Activated naive CD4-positive, alpha-beta T cell treated with anti-CD3 and anti-CD28 coated beads, Interleukin-2, amount 10 ng/mL, durations not matched to agents 7 days and 5 days (primary cell): ENCODE measurements around the gene CPT1B.
A peak's percentile ranks its signal among the peaks of the same experiment; 100 is the strongest.

Source experiments
- CTCF ChIA-PET: fragments of 350-600 bp; sonication (Branson Sonifier 250); formaldehyde crosslinking; loops from one replicate; lab custom pipeline; 2021; ENCODE audit warnings: antibody characterized with exemption; lab: Charles Lee
- DNase-seq: peaks from one replicate; pipeline ENCODE4 v3.0.0-alpha.2; 2020
- H3K27ac Mint-ChIP-seq: one replicate; pipeline ENCODE4 v1.8.0; 2021; ENCODE audit warnings: mild to moderate bottlenecking, moderate library complexity, mixed read lengths
- H3K27me3 Mint-ChIP-seq: one replicate; pipeline ENCODE4 v1.8.0; 2021; ENCODE audit warnings: mild to moderate bottlenecking, mixed read lengths
- H3K36me3 Mint-ChIP-seq: one replicate; pipeline ENCODE4 v1.8.0; 2021; ENCODE audit warnings: mixed read lengths
- H3K4me1 Mint-ChIP-seq: one replicate; pipeline ENCODE4 v1.8.0; 2021; ENCODE audit warnings: mixed read lengths
- H3K4me3 Mint-ChIP-seq: one replicate; pipeline ENCODE4 v1.8.0; 2021; ENCODE audit warnings: mild to moderate bottlenecking, moderate library complexity, mixed read lengths
- H3K9me3 Mint-ChIP-seq: one replicate; pipeline ENCODE4 v1.8.0; 2021; ENCODE audit warnings: mixed read lengths

CPT1B gene

DNA sequence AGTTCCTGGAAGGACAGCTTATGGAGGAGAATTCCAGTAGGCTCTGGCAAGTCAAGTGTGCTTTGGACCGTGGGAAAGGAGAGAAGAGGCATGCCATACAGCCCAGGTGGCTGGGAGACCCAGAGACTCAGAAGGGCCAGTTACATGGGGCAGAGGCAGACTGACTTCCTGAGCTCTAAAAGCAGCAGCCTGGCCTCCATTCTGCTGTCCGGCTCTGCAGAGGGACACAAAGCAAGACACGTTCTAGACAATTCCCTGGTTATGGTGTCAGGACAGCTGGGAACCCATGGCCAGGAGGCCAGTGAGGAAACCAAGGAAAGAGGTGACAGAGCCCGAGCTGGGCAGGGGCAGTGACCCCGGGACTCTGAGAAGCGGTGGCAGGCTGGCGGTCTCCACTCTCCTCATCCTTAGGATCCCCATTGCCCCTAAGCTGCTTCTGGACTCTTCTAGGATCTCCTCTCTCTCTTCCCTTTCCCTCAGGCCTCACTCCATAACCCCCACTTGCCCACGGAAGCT, 2.7 kb downstream of the CPT1B start:
- CTCF ChIA-PET, result interaction anchor here (0.8 to 3.5 kb wide), 3 partner anchors 12 to 46 kb away, joined by 3 to 10 read pairs (median 6); partner anchors contain the start of gene SYCE3
- H3K4me1 Mint-ChIP-seq, result peaks cover 26% of the 10 kb centered on the region
- H3K9me3 Mint-ChIP-seq, result no peaks in the 10 kb centered on the region
- H3K4me3 Mint-ChIP-seq, result no peak overlapping the region
- H3K27ac Mint-ChIP-seq, result no peak overlapping the region
- H3K27me3 Mint-ChIP-seq, result no peaks in the 10 kb centered on the region
- no peak for DNase-seq
- H3K36me3 Mint-ChIP-seq, result peaks cover 24% of the 10 kb centered on the region

DNA sequence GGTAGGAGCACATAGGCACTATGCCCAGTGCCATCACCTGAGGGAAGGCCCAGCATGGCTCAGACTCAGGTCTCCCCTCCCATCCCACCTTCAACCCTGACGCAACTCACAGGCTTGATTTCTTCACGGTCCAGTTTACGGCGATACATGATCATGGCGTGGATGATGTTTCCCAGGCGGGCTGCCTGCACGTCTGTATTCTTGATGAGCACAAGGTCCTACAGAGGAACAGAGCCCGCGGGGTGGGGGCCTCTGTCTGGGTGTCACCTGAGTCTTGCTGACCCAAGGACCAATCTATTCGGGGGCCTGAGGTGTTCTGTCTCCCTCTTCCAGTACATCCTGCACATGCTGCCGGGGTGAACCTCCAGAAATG, 3.9 kb downstream of the CPT1B start:
- no peak for DNase-seq
- peaks cover 21% of the 10 kb centered on the region for H3K36me3 Mint-ChIP-seq

DNA sequence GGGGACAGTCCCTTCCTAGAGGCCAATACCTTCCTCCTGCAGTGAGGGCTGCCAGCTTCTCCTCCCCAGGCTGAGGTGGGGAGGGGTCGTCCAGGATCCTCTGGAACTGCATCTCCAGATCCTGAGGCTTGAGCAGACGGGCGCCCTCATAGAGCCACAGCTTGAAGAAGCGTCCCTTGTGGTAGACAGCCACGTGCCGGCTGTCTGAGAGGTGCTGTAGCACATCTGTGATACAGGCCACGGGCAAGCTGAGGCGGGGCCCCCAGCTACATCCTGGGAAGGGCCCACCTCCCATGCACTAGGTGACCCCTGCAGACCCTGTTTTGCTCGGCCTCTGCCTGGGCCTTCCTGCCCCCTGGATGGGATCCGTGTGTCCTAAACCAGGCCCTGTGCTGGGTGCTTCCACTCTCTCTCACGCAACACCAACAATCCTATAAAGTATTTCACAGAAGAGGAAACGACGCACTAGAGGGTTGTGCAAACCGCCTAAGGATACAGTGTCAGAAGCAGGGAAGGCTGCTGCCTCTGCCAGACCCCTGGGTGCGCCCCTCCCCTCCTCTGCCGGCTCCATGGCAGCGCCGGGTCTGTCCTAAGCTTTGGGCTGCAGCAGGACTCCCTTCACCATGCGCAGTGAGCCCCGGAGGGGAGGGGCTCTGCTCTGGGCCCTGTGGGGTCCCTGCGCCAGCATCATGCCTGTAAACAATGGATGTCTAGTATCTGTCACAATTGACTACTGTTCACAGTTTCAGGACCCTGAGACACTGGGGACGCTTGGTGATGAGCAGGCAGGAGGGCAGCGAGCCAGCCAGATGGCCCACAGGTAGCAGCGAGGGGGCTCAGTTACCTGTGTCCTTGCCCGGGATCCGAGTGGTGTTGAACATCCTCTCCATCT, 4.5 kb downstream of the CPT1B start:
- Mint-ChIP-seq H3K36me3 (peaks cover 22% of the 10 kb centered on the region), H3K4me3 (no peak overlapping the region), H3K27me3 (no peaks in the 10 kb centered on the region), H3K9me3 (no peaks in the 10 kb centered on the region), H3K27ac (peak overlapping the region; percentile 24), H3K4me1 (peaks cover 17% of the 10 kb centered on the region)
- DNase-seq, result no peak
- CTCF ChIA-PET, result interaction anchor here (1.9 kb wide), 1 partner anchor 11 kb away, joined by 9 read pairs; the partner anchor contains the start of gene SYCE3

More for the DNA sequence above, 3.9 kb downstream of the CPT1B start:
- no peak overlapping the region for H3K27ac Mint-ChIP-seq
- H3K9me3 Mint-ChIP-seq, result no peaks in the 10 kb centered on the region
- H3K27me3 Mint-ChIP-seq, result no peaks in the 10 kb centered on the region
- H3K4me1 Mint-ChIP-seq, result peaks cover 17% of the 10 kb centered on the region
- CTCF ChIA-PET, result interaction anchor here (3.5 kb wide), 1 partner anchor 11 kb away, joined by 10 read pairs; the partner anchor contains the start of gene SYCE3
- H3K4me3 Mint-ChIP-seq, result no peak overlapping the region

DNA sequence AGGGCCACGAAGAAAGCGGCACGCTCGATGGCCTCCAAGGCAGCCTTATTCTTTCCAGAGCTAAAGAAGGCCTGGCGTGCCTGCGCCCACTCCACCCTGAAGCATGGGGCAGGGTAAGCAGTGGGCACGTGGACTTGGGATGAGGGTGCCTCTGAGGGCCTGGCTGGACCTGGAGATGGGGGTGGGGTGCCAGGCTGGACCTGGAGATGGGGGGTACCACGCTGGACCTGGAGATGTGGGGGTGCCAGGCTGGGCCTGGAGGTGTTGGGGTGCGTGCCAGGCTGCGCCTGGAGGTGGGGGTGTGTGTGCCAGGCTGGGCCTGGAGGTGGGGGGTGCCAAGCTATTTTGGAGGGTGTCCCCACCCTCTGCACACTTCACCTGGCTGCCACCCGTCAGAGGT, 5.3 kb downstream of the CPT1B start:
- Mint-ChIP-seq H3K4me3 (no peak overlapping the region), H3K27me3 (no peaks in the 10 kb centered on the region), H3K36me3 (peaks cover 25% of the 10 kb centered on the region), H3K9me3 (no peaks in the 10 kb centered on the region), H3K4me1 (peaks cover 13% of the 10 kb centered on the region), H3K27ac (no peak overlapping the region)
- CTCF ChIA-PET, result interaction anchor here (1.9 kb wide), 1 partner anchor 10 kb away, joined by 9 read pairs; the partner anchor contains the start of gene SYCE3
- DNase-seq, result no peak

DNA sequence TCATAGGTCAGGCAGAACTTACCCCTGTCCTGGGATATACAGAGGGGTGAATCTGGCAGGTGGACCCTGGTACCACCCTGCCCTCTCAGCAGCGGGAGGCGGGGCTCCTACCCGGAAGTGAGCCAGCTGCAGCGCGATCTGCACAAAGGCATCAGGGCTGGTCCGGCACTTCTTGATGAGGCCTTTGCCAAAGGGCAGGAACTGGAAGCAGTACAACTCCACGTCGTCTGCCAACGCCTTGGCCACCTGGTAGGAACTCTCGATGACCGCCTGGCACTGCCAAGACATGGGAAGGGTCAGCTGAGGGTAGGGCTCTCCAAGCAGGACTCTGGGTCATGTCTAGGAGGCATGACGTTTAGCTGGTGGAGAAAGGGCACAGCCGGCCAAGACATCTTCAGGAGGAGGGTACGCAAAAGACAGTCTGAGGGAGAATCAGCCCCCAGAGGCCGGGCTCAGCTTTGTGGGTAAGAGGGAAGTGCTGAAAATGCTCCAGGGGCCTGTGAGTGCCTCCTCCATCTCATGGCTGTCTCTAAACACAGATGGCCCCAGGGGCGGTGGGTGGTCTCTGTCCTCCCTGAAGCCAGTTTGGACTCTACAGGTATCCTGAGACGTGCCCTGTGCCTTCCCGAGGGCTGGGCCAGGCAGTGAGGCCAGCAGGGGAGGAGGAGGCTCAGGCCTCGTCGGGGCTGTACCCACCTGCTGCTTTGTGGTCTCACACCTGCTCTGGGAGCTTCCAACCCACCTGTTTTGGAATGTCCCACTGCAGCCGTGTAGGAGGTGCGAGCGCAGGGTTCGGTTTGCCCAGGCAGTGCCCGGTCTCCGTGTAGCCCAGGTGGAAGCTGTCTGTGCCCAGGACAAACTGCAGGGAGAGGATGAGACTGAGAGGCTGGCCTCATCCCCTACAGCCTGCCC, 6.7 kb downstream of the CPT1B start:
- H3K36me3 Mint-ChIP-seq, result peaks cover 25% of the 10 kb centered on the region
- CTCF ChIA-PET, result interaction anchor here (1.9 kb wide), 1 partner anchor 8 kb away, joined by 9 read pairs; the partner anchor contains the start of gene SYCE3
- DNase-seq, result no peak
- H3K4me3 Mint-ChIP-seq, result no peak overlapping the region
- H3K9me3 Mint-ChIP-seq, result no peaks in the 10 kb centered on the region
- H3K27me3 Mint-ChIP-seq, result no peaks in the 10 kb centered on the region
- H3K4me1 Mint-ChIP-seq, result peaks cover 1% of the 10 kb centered on the region
- H3K27ac Mint-ChIP-seq, result no peak overlapping the region

DNA sequence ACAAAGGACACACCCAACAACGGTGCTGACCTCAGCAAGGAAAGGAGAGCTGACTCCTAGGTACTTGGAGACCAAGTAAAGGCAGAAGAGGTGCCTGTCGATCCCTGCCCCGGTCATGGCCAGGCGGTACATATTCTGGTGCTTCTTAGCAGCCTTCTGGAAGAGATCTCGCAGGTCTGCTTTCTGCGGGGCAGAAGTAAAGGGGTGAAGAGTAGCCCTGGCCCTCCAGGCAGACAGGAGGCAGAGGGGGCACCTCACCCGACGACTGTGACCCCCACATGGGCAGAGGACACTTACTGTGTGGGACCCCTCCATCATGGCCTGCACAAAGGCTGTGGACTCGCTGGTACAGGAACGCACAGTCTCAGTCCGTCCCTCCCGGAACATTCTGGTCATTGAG, 7.4 kb downstream of the CPT1B start:
- CTCF ChIA-PET, result no interaction called here
- no peaks in the 10 kb centered on the region for H3K9me3 Mint-ChIP-seq
- no peak overlapping the region for H3K27ac Mint-ChIP-seq
- H3K4me1 Mint-ChIP-seq, result no peaks in the 10 kb centered on the region
- DNase-seq, result no peak
- peaks cover 25% of the 10 kb centered on the region for H3K36me3 Mint-ChIP-seq
- H3K4me3 Mint-ChIP-seq, result no peak overlapping the region
- peaks cover 2% of the 10 kb centered on the region for H3K27me3 Mint-ChIP-seq

DNA sequence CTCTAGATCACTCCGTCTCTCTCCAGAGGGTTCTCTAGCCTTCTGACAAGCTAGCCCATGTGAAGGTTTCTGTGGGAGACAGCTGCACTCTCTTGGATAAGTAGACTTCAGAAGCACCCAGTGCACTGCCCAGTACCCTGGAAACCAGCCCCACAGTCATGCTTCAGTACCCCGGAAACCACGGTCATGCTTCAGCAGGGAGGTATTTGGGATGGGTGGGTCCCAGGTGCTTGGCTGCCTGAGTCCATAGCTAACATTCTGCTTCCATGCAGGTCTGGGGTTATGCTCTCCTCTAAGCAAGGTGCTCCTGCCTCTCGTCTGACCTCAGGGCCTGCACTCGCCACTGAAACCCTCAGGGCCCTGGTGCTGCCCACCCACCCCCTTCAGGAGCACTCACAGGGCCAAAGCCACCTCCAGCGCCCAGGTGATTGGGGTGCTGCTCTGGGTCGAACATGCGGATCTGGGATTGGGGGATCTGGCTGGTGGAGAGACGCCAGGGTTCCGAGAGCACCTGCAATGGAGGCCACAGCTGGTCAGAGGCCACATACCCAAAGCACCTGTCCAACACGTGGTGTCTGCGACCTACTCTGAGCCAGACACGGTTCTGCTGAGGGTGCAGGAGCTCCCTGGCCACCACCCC, 8.2 kb downstream of the CPT1B start:
- Mint-ChIP-seq H3K27ac (no peak overlapping the region), H3K27me3 (peaks cover 8% of the 10 kb centered on the region), H3K9me3 (no peaks in the 10 kb centered on the region), H3K4me1 (no peaks in the 10 kb centered on the region), H3K36me3 (peaks cover 25% of the 10 kb centered on the region), H3K4me3 (no peak overlapping the region)
- CTCF ChIA-PET, result interaction anchor here (0.6 kb wide), 1 partner anchor 126 kb away, joined by 4 read pairs; no protein-coding TSS in a partner anchor
- no peak for DNase-seq

DNA sequence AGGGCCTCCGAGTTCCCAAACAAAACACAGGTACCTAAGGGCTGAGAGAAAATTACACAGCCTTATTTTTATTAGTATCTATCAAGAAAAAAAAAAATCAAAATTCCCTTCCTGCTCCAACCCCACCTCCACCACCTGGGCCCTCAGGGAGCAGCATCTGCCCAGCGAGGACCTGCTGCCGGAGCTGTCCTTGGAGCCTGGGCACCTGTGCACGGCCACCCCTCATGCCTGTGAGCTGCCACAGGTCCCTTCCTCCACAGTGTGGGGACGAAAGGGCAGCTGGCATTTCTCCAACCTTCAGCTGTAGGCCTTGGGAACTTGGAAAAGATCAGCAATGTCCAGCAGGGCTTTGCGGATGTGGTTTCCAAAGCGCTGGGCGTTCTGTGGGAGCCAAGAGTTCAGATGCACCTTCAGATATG, 9.2 kb downstream of the CPT1B start:
- CTCF ChIA-PET, result interaction anchor here (0.6 kb wide), 1 partner anchor 125 kb away, joined by 4 read pairs; no protein-coding TSS in a partner anchor
- no peaks in the 10 kb centered on the region for H3K4me1 Mint-ChIP-seq

DNA sequence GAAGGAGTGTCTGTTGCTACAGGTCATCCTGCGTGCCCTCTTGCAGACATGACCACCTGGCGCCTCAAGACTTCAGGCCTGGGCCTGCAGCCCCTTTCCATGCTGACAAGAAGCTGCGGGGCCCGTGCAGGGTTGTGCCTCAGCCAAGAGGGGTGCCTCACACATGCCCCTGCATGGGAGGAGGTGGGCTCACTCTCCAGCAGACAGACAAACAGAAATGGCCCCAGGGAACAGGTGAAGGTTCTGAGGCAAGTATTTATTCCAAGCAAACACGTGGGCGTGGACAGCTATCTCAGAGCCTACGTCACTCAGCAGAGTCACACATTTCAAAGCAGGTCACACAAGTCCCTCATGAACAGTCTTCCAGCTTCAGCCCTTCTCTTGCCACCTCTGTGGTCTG, 9.6 kb downstream of the CPT1B start:
- H3K4me1 Mint-ChIP-seq, result peaks cover 3% of the 10 kb centered on the region
- no peak overlapping the region for H3K4me3 Mint-ChIP-seq
- DNase-seq, result no peak
- peaks cover 20% of the 10 kb centered on the region for H3K27me3 Mint-ChIP-seq
- no peak overlapping the region for H3K27ac Mint-ChIP-seq
- peaks cover 22% of the 10 kb centered on the region for H3K36me3 Mint-ChIP-seq
- no peaks in the 10 kb centered on the region for H3K9me3 Mint-ChIP-seq
- CTCF ChIA-PET, result no interaction called here

More for the DNA sequence above, 9.2 kb downstream of the CPT1B start:
- Mint-ChIP-seq H3K9me3 (no peaks in the 10 kb centered on the region), H3K4me3 (no peak overlapping the region), H3K36me3 (peaks cover 22% of the 10 kb centered on the region), H3K27ac (no peak overlapping the region), H3K27me3 (peaks cover 16% of the 10 kb centered on the region)
- DNase-seq, result no peak

DNA sequence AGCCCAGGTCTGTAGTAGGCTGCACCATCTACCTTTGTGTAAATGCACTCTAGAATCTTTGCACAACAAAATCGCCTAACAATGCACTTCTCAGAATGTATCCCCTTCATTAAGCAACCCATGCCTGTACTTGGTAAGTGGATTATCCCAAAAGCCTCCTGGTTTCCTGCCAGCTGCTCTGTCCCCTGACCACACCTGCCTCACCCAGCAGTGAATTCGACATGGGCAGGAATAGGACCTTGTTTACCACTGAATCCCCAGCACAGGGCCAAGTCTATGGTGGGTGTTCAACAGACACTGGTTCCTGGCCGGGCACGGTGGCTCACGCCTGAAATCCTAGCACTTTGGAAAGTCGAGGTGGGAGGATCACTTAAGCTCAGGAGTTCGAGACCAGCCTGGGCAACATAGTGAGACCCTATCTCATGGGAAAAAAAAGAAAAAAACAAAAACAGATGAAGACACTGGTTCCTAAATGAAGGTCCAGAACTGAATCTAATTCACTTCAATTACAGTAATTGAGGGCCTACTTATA, 10.4 kb downstream of the CPT1B start:
- no peak overlapping the region for H3K4me3 Mint-ChIP-seq
- H3K27ac Mint-ChIP-seq, result no peak overlapping the region
- peaks cover 11% of the 10 kb centered on the region for H3K4me1 Mint-ChIP-seq
- no peaks in the 10 kb centered on the region for H3K9me3 Mint-ChIP-seq
- CTCF ChIA-PET, result no interaction called here
- DNase-seq, result no peak
- peaks cover 28% of the 10 kb centered on the region for H3K27me3 Mint-ChIP-seq
- peaks cover 22% of the 10 kb centered on the region for H3K36me3 Mint-ChIP-seq

DNA sequence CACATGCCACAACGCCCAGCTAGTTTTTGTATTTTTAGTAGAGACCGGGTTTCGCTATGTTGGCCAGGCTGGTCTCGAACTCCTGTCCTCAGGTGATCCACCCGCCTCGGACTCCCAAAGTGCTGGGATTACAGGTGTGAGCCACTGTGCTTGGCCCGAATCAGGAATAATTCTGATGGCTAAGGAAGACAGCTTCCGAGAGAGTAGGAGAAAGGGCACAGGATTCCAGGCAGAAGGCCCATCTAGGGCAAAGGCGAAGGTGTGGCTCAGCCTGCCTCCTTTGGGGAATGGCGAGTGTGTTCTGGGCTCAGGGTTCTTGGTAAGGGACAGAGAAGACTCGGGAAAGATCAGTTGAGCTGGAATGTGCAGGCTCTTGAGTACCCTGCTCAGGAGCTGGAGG, 13.9 kb downstream of the CPT1B start:
- H3K27ac Mint-ChIP-seq, result no peak overlapping the region
- CTCF ChIA-PET, result interaction anchor here (0.8 to 4.3 kb wide), 4 partner anchors 17 to 56 kb away, joined by 3 to 28 read pairs (median 4); partner anchors contain the start of genes KLHDC7B and SCO2
- H3K9me3 Mint-ChIP-seq, result no peaks in the 10 kb centered on the region
- DNase-seq, result no peak
- H3K4me1 Mint-ChIP-seq, result peaks cover 22% of the 10 kb centered on the region
- peaks cover 7% of the 10 kb centered on the region for H3K36me3 Mint-ChIP-seq
- H3K27me3 Mint-ChIP-seq, result peaks cover 50% of the 10 kb centered on the region
- H3K4me3 Mint-ChIP-seq, result no peak overlapping the region

DNA sequence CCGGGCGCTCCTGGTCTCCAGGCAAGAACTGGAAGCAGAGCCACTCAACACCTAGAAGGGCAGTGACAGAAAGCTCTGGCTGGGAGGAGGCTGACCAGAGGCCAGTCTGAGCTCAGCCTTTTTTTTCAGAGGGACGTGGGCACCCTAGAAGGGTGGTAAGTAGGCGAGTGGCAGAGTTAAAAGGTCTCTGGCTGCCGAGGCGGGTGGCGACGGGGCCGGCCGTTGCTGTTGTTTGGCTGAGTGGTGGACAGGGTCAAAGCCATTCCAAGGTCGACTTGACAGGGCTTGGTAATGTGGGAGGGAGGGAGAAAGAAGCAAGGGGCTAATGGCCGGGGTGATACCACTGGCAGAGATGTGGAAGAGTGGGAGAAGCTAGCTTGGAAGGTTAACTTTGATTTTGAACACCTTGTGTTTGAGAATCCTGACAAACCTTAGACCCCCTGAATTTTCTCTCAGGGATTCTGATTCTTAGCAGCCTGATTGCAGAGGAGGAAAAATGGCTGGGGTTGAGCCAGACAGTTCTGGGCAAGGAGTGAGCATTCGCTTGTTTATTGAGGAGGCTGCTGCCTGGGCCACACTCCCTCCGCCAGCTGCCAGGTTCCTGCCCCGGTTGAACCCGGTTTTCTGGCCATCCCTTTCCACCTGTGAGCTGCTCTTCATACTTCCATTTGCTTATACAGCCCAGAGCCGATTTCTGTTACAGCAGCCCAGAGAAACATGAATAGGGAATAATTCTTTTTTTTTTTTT, 14.6 kb downstream of the CPT1B start:
- CTCF ChIA-PET, result interaction anchor here (0.7 to 4.3 kb wide), 12 partner anchors 9 to 56 kb away, joined by 3 to 28 read pairs (median 4); partner anchors contain the start of genes CPT1B, KLHDC7B, LMF2 and NCAPH2
- peak overlapping the region; percentile 83 for H3K4me3 Mint-ChIP-seq
- DNase-seq, result peak; percentile 23
- H3K36me3 Mint-ChIP-seq, result peaks cover 5% of the 10 kb centered on the region
- peaks cover 22% of the 10 kb centered on the region for H3K4me1 Mint-ChIP-seq
- H3K9me3 Mint-ChIP-seq, result no peaks in the 10 kb centered on the region
- peaks cover 57% of the 10 kb centered on the region for H3K27me3 Mint-ChIP-seq
- H3K27ac Mint-ChIP-seq, result peak overlapping the region; percentile 79
